Naive thymus-derived CD8-positive, alpha-beta T cell (primary cell): ENCODE data around the gene DLX4. TPM values are rescaled to one million over a fixed set of nuclear protein-coding genes. Genes with fewer than 3 reads are reported as not detected.

ENCODE experiments used
- ATAC-seq, 2 donors: fragments of 150-1000 bp; cut with Tn5 transposase in 1 of 2; sonication (Bioruptor Pico), chemical (Tn5 transposase) in 1 of 2; 1 replicate in 1 of 2; 2 replicates in 1 of 2; pipeline ENCODE4 v1.10.0; 2021; ENCODE audit warnings: mild to moderate bottlenecking in 2 of 2, moderate library complexity in 2 of 2
- POLR2A ChIA-PET: fragments of 350-600 bp; sonication (Branson Sonifier 250); formaldehyde crosslinking; loops from one replicate; lab custom pipeline; 2021; ENCODE audit warnings: antibody characterized with exemption; lab: Charles Lee
- DNase-seq, 10 donors: peaks; one replicate each; pipeline versions ENCODE4 v3.0.0 to v3.0.0-alpha.2; 2020 to 2022
- H3K27ac Mint-ChIP-seq, 10 donors: one replicate each; pipeline ENCODE4 v1.8.0; 2020 to 2022; ENCODE audit warnings: mild to moderate bottlenecking in 10 of 10, mixed read lengths in 10 of 10, moderate library complexity in 4 of 10, inconsistent platforms in 1 of 10
- H3K27me3 Mint-ChIP-seq, 5 donors: one replicate each; pipeline ENCODE4 v1.8.0; 2021 to 2022; ENCODE audit warnings: mixed read lengths in 5 of 5
- H3K36me3 Mint-ChIP-seq, 3 donors: one replicate each; pipeline ENCODE4 v1.8.0; 2020 to 2022; ENCODE audit warnings: mixed read lengths in 3 of 3, mild to moderate bottlenecking in 2 of 3, inconsistent platforms in 1 of 3
- H3K4me1 Mint-ChIP-seq, 4 donors: one replicate each; pipeline ENCODE4 v1.8.0; 2021 to 2022; ENCODE audit warnings: mixed read lengths in 4 of 4
- H3K4me3 Mint-ChIP-seq, 10 donors: one replicate each; pipeline ENCODE4 v1.8.0; 2020 to 2022; ENCODE audit warnings: mild to moderate bottlenecking in 10 of 10, mixed read lengths in 10 of 10, moderate library complexity in 6 of 10, inconsistent platforms in 1 of 10
- H3K9me3 Mint-ChIP-seq, 9 donors: one replicate each; pipeline ENCODE4 v1.8.0; 2020 to 2022; ENCODE audit warnings: mixed read lengths in 9 of 9, mild to moderate bottlenecking in 3 of 9, inconsistent platforms in 1 of 9, moderate library complexity in 1 of 9
- polyA plus RNA-seq, 3 donors: library from polyadenylated mRNA; unstranded; fragments of 300-500 nt; fragmentation: Illumina TruSeq; gene quantifications; one replicate each; pipeline ENCODE4 v1.2.3, GENCODE V29; 2021
- total RNA-seq, 8 experiments: library from RNA in 2 of 8; stranded (reverse) in 2 of 8; gene quantifications; one replicate each; pipeline ENCODE4 v1.2.3 and lab custom pipeline; 2021 to 2026

The DLX4 gene, protein sequence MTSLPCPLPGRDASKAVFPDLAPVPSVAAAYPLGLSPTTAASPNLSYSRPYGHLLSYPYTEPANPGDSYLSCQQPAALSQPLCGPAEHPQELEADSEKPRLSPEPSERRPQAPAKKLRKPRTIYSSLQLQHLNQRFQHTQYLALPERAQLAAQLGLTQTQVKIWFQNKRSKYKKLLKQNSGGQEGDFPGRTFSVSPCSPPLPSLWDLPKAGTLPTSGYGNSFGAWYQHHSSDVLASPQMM
- 1 to 10 TPM in 1 of 2 experiments, under 1 TPM in 1; 0.88 to 1.4 TPM for total RNA-seq
- under 1 TPM in 1 of 3 donors, not detected in 2; 0.11 TPM for polyA plus RNA-seq
- total RNA-seq (lab: John Stamatoyannopoulos, UW): 0.17 to 0.67 (median 0.39) reads per million in 6 experiments

- peaks cover 0 to 4% (median 3%) of the 10 kb centered on the region in 3 donors for H3K36me3 Mint-ChIP-seq
- H3K4me3 Mint-ChIP-seq: peak within 1 kb of the TSS; percentile 83 to 94 (median 90)
- peak within 1 kb of the TSS in 9 of 10 donors; percentile 6 to 89 (median 84) for H3K27ac Mint-ChIP-seq
- DNase-seq: peak in 2 of 10 donors; percentile 28 to 37
- peak in 1 of 2 donors; percentile 24 for ATAC-seq
- POLR2A ChIA-PET: no interaction called here
- peaks cover 41 to 90% (median 63%) of the 10 kb centered on the region in 5 donors for H3K27me3 Mint-ChIP-seq
- peaks cover 25 to 81% (median 61%) of the 10 kb centered on the region in 4 donors for H3K4me1 Mint-ChIP-seq
- peaks cover 0 to 11% (median 0%) of the 10 kb centered on the region in 9 donors for H3K9me3 Mint-ChIP-seq
These were observed at the start of gene DLX4 for GRCh38 chr17:49969134-49969759. Gene DLX4 (plus strand): TSS chr17:49969190. CDS start chr17:49969469, 279 bp downstream.

GRCh38 chr17:49920030-49920769, 48.8 kb upstream of the DLX4 start:
- H3K27me3 Mint-ChIP-seq: peaks cover 12 to 51% (median 24%) of the 10 kb centered on the region in 5 donors
- DNase-seq: no peak
- H3K27ac Mint-ChIP-seq: no peak overlapping the region
- no peak overlapping the region for H3K4me3 Mint-ChIP-seq
- POLR2A ChIA-PET: interaction anchor here (0.7 kb wide), 1 partner anchor 37 kb away, joined by 4 read pairs; no protein-coding TSS in a partner anchor
- no peak for ATAC-seq
- no peaks in the 10 kb centered on the region for H3K9me3 Mint-ChIP-seq
- no peaks in the 10 kb centered on the region for H3K36me3 Mint-ChIP-seq
- no peaks in the 10 kb centered on the region for H3K4me1 Mint-ChIP-seq

DNA sequence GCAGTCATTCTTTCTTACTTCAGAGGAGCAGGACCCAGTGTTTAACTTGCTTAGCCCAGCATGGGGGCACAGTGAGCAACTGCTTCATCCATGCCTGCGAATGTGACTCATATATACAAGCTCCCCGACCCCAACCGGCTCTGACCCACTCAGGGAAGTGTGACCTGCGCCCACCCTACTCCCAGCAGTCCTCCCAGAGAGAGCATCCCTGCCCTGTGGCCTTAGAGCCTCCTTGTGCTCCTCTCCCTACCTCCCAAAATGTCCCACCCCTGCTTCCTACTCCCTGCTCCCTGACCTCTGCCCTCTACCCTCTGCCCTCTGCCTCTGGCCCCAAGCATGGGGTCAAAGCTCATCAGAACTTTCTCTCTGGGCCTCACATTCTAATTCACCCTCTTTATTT, 46.9 kb upstream of the DLX4 start:
- peaks cover 8 to 40% (median 20%) of the 10 kb centered on the region in 5 donors for H3K27me3 Mint-ChIP-seq
- DNase-seq (no peak), ATAC-seq (no peak)
- H3K27ac Mint-ChIP-seq: peak overlapping the region in 1 of 10 donors; percentile 3
- no peak overlapping the region for H3K4me3 Mint-ChIP-seq
- H3K36me3 Mint-ChIP-seq: no peaks in the 10 kb centered on the region
- H3K9me3 Mint-ChIP-seq: no peaks in the 10 kb centered on the region
- POLR2A ChIA-PET: interaction anchor here (0.6 kb wide), 1 partner anchor 1254 kb away, joined by 3 read pairs; no protein-coding TSS in a partner anchor
- no peaks in the 10 kb centered on the region for H3K4me1 Mint-ChIP-seq

- H3K4me1 Mint-ChIP-seq: no peaks in the 10 kb centered on the region
- H3K27me3 Mint-ChIP-seq: peaks cover 5 to 52% (median 28%) of the 10 kb centered on the region in 5 donors
- DNase-seq (no peak), ATAC-seq (no peak)
- POLR2A ChIA-PET: no interaction called here
- no peak overlapping the region for H3K27ac Mint-ChIP-seq
- H3K4me3 Mint-ChIP-seq: no peak overlapping the region
- H3K36me3 Mint-ChIP-seq: no peaks in the 10 kb centered on the region
- no peaks in the 10 kb centered on the region for H3K9me3 Mint-ChIP-seq
These were observed 44.9 kb upstream of the DLX4 start for GRCh38 chr17:49924116-49924515.

DNA sequence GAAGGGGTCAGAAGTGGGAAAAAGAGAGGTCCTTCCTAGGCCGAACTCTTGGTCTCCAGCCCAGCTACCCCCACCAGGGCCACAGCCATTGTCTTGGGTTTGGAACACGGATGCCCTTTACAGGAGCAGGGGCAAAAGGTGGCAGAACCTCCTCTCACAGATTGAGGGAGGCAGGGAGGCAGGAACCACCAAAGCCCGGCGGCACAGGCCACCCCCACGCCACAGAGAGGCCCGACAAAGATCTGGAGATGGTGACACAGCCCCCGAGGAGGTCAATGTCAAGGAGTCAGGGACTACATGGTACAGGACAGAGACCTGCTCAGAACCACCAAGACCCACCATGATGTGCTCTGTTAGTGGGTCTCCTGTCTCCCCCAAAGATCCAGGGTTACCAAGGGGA, 44.4 kb upstream of the DLX4 start:
- peaks cover 7 to 54% (median 28%) of the 10 kb centered on the region in 5 donors for H3K27me3 Mint-ChIP-seq
- no peak overlapping the region for H3K27ac Mint-ChIP-seq
- H3K4me1 Mint-ChIP-seq: no peaks in the 10 kb centered on the region
- H3K36me3 Mint-ChIP-seq: no peaks in the 10 kb centered on the region
- H3K9me3 Mint-ChIP-seq: no peaks in the 10 kb centered on the region
- POLR2A ChIA-PET: no interaction called here
- DNase-seq: no peak
- ATAC-seq: no peak
- H3K4me3 Mint-ChIP-seq: no peak overlapping the region

DNA sequence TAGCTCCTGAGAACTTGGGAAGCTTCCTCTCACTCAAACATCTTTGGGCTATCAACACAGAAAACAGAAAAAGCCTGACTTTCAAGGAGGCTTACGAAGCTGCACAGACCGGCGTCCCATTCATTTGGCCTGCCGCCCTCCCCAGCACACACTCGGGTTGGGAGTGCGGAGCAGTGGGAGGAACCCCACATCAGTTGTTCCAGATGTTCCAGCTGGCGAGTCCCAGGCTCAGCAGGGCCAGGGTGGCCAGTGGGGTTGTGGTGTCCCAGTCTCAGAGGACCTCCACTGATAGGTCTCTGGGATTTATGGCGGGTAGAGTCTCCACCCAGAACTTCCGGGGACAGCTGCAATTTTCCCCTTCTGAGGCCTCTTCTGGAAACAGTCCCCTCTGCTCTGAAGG, 43.1 kb upstream of the DLX4 start:
- Mint-ChIP-seq H3K36me3 (no peaks in the 10 kb centered on the region), H3K9me3 (no peaks in the 10 kb centered on the region), H3K4me3 (no peak overlapping the region), H3K4me1 (no peaks in the 10 kb centered on the region), H3K27me3 (peaks cover 7 to 67% (median 39%) of the 10 kb centered on the region in 5 donors), H3K27ac (no peak overlapping the region)
- no peak for ATAC-seq
- POLR2A ChIA-PET: no interaction called here
- DNase-seq: no peak

DNA sequence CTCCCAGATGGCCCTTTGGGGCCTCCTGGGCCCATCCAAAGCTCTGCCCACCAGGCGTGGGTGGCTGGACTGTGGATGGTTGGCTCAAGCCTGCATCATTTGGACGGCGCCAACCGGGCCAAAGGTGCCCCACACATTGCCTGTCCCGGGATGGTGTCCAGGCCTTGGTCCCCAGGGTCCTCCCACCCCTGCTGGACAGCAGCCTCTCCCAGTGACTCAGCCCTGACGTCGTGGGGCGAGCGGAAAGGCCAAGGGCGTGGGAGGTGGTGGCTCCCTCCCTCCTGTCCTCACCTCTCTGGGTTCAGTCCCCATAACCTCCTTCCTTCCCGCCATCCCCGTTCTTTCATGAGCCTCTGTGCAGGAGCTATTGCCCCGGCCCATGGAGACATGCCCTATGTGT, 42.1 kb upstream of the DLX4 start:
- Mint-ChIP-seq H3K27ac (no peak overlapping the region), H3K36me3 (no peaks in the 10 kb centered on the region), H3K4me3 (no peak overlapping the region), H3K9me3 (no peaks in the 10 kb centered on the region), H3K4me1 (no peaks in the 10 kb centered on the region), H3K27me3 (peaks cover 3 to 67% (median 42%) of the 10 kb centered on the region in 5 donors)
- ATAC-seq (no peak), DNase-seq (no peak)
- POLR2A ChIA-PET: no interaction called here

GRCh38 chr17:49928126-49928800, 40.7 kb upstream of the DLX4 start:
- Mint-ChIP-seq H3K4me3 (no peak overlapping the region), H3K36me3 (no peaks in the 10 kb centered on the region), H3K9me3 (no peaks in the 10 kb centered on the region), H3K4me1 (no peaks in the 10 kb centered on the region), H3K27ac (no peak overlapping the region), H3K27me3 (peaks cover 3 to 59% (median 38%) of the 10 kb centered on the region in 5 donors)
- POLR2A ChIA-PET: no interaction called here
- ATAC-seq (no peak), DNase-seq (no peak)

- no peak overlapping the region for H3K27ac Mint-ChIP-seq
- POLR2A ChIA-PET: no interaction called here
- ATAC-seq (no peak), DNase-seq (no peak)
- no peak overlapping the region for H3K4me3 Mint-ChIP-seq
- no peaks in the 10 kb centered on the region for H3K4me1 Mint-ChIP-seq
- peaks cover 4 to 61% (median 39%) of the 10 kb centered on the region in 5 donors for H3K27me3 Mint-ChIP-seq
- H3K36me3 Mint-ChIP-seq: no peaks in the 10 kb centered on the region
- H3K9me3 Mint-ChIP-seq: no peaks in the 10 kb centered on the region
These were observed 40.0 kb upstream of the DLX4 start for GRCh38 chr17:49928837-49929475.

GRCh38 chr17:49930880-49931279, 38.1 kb upstream of the DLX4 start:
- Mint-ChIP-seq H3K27ac (no peak overlapping the region), H3K9me3 (no peaks in the 10 kb centered on the region), H3K4me1 (no peaks in the 10 kb centered on the region), H3K36me3 (no peaks in the 10 kb centered on the region), H3K4me3 (no peak overlapping the region), H3K27me3 (peaks cover 7 to 62% (median 45%) of the 10 kb centered on the region in 5 donors)
- POLR2A ChIA-PET: no interaction called here
- ATAC-seq (no peak), DNase-seq (no peak)

- no peak for DNase-seq
- H3K4me1 Mint-ChIP-seq: no peaks in the 10 kb centered on the region
- POLR2A ChIA-PET: no interaction called here
- no peaks in the 10 kb centered on the region for H3K36me3 Mint-ChIP-seq
- H3K27ac Mint-ChIP-seq: peak overlapping the region in 1 of 10 donors; percentile 29
- H3K4me3 Mint-ChIP-seq: no peak overlapping the region
- H3K9me3 Mint-ChIP-seq: no peaks in the 10 kb centered on the region
- ATAC-seq: no peak
- peaks cover 5 to 69% (median 47%) of the 10 kb centered on the region in 5 donors for H3K27me3 Mint-ChIP-seq
These were observed 37.4 kb upstream of the DLX4 start for GRCh38 chr17:49931416-49932137.
